Progenitor cell of endocrine pancreas (in vitro differentiated cells): Measurements from ENCODE around the gene APOB. TPM values are rescaled to one million over a fixed set of nuclear protein-coding genes. Genes with fewer than 3 reads are reported as not detected.

Source experiments
- DNase-seq: peaks from one replicate; pipeline ENCODE4 v3.0.0; 2021; ENCODE audit warnings: low spot score; ENCODE audit not compliant: unreplicated experiment
- H3K27ac Mint-ChIP-seq: 2 replicates; pipeline ENCODE4 v1.8.0; 2021; ENCODE audit warnings: mild to moderate bottlenecking, moderate library complexity, mixed read lengths
- H3K27me3 Mint-ChIP-seq: 2 replicates; pipeline ENCODE4 v1.8.0; 2021; ENCODE audit warnings: mixed read lengths
- H3K36me3 Mint-ChIP-seq: 2 replicates; pipeline ENCODE4 v1.8.0; 2022; ENCODE audit warnings: mixed read lengths; ENCODE audit not compliant: insufficient read depth
- H3K4me1 Mint-ChIP-seq: 2 replicates; pipeline ENCODE4 v1.8.0; 2021; ENCODE audit warnings: low read depth, mixed read lengths
- H3K4me3 Mint-ChIP-seq: 2 replicates; pipeline ENCODE4 v1.8.0; 2021; ENCODE audit warnings: low read depth, mild to moderate bottlenecking, moderate library complexity, mixed read lengths
- H3K9me3 Mint-ChIP-seq: 2 replicates; pipeline ENCODE4 v1.8.0; 2021; ENCODE audit warnings: low read depth, mixed read lengths
- CTCF ChIP-seq: fragments of 200-600 bp; sonication (generic); IDR thresholded peaks from one replicate; pipeline ENCODE4 v1.5.0; 2021; ENCODE audit warnings: antibody characterized with exemption, mild to moderate bottlenecking; ENCODE audit not compliant: unreplicated experiment
- total RNA-seq: library from RNA; stranded (reverse); gene quantifications from 2 replicates; pipeline ENCODE4 v1.2.1, GENCODE V29; 2021

The APOB gene
- total RNA-seq, 1 donor from 2014 or later: 15.6 TPM

- Mint-ChIP-seq H3K36me3 (peaks cover 66% of the 10 kb centered on the region), H3K4me1 (no peaks in the 10 kb centered on the region), H3K27me3 (no peaks in the 10 kb centered on the region), H3K27ac (no peak overlapping the region), H3K4me3 (no peak overlapping the region), H3K9me3 (peaks cover 29% of the 10 kb centered on the region)
- DNase-seq: no peak
- TF ChIP-seq CTCF: no peak
Measured at GRCh38 chr2:21011876-21012556, 31.9 kb downstream of the APOB start.

- no peak for DNase-seq
- H3K36me3 Mint-ChIP-seq: peaks cover 70% of the 10 kb centered on the region
- peaks cover 34% of the 10 kb centered on the region for H3K9me3 Mint-ChIP-seq
- H3K27ac Mint-ChIP-seq: no peak overlapping the region
- H3K27me3 Mint-ChIP-seq: no peaks in the 10 kb centered on the region
- H3K4me1 Mint-ChIP-seq: no peaks in the 10 kb centered on the region
- TF ChIP-seq CTCF: no peak
- H3K4me3 Mint-ChIP-seq: no peak overlapping the region
Measured at GRCh38 chr2:21011453-21011852, 32.4 kb downstream of the APOB start.

DNA sequence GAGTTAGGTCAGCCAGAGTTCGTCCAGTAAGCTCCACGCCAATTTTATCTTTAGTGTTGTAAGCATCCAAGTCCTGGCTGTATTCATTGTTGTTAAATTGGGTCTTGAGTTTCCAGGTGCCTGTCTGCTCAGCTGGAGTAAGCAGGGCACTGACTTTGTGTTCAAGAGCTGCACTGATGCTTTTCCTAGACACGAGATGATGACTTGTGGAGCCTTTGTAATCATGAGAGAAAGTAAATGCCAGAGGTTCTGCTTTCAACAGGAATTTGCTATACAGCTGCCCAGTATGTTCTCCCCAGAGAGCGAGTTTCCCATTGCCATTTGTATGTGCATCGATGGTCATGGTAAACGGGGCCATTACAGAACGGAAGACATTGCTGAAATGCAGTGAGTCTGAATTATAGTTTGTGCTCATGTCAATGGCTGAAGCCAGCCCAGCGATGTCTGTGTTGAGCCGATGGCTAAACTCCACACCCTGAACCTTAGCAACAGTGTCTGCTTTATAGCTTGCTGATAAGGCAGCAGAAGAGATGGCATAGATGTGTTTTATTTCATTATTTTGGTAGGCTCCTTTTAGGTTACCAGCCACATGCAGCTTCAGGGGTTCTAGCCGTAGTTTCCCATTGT lies 32.9 kb downstream of the APOB start:
- peaks cover 66% of the 10 kb centered on the region for H3K36me3 Mint-ChIP-seq
- H3K4me1 Mint-ChIP-seq: no peaks in the 10 kb centered on the region
- TF ChIP-seq CTCF: no peak
- no peak overlapping the region for H3K27ac Mint-ChIP-seq
- H3K4me3 Mint-ChIP-seq: no peak overlapping the region
- H3K9me3 Mint-ChIP-seq: peaks cover 36% of the 10 kb centered on the region
- DNase-seq: no peak
- no peaks in the 10 kb centered on the region for H3K27me3 Mint-ChIP-seq

- no peak for TF ChIP-seq CTCF
- DNase-seq: no peak
- no peak overlapping the region for H3K27ac Mint-ChIP-seq
- no peaks in the 10 kb centered on the region for H3K27me3 Mint-ChIP-seq
- H3K4me3 Mint-ChIP-seq: no peak overlapping the region
- H3K9me3 Mint-ChIP-seq: peaks cover 44% of the 10 kb centered on the region
- peaks cover 60% of the 10 kb centered on the region for H3K36me3 Mint-ChIP-seq
- H3K4me1 Mint-ChIP-seq: no peaks in the 10 kb centered on the region
Measured at GRCh38 chr2:21009662-21010225, 34.1 kb downstream of the APOB start.

GRCh38 chr2:21008790-21009661 lies 34.8 kb downstream of the APOB start:
- H3K4me1 Mint-ChIP-seq: no peaks in the 10 kb centered on the region
- DNase-seq: no peak
- no peak overlapping the region for H3K4me3 Mint-ChIP-seq
- peaks cover 61% of the 10 kb centered on the region for H3K36me3 Mint-ChIP-seq
- no peaks in the 10 kb centered on the region for H3K27me3 Mint-ChIP-seq
- peaks cover 49% of the 10 kb centered on the region for H3K9me3 Mint-ChIP-seq
- H3K27ac Mint-ChIP-seq: no peak overlapping the region
- TF ChIP-seq CTCF: no peak
